Breast epithelium (tissue), 3 donors: Measurements from ENCODE around the gene AFAP1.

Source experiments
- POLR2A ChIP-seq: fragments of 450-650 bp; IDR thresholded peaks from one replicate; pipeline ENCODE4 v1.6.1; 2016; ENCODE audit warnings: antibody characterized with exemption, mild to moderate bottlenecking, moderate library complexity
- TF ChIP-seq, protein P1 (sequence below), 3 donors: fragments of 450-650 bp; IDR thresholded peaks; one replicate each; pipeline ENCODE4 v1.5.1; 2016 to 2017; ENCODE audit warnings: antibody characterized with exemption in 3 of 3, mild to moderate bottlenecking in 3 of 3, moderate library complexity in 3 of 3

DNA sequence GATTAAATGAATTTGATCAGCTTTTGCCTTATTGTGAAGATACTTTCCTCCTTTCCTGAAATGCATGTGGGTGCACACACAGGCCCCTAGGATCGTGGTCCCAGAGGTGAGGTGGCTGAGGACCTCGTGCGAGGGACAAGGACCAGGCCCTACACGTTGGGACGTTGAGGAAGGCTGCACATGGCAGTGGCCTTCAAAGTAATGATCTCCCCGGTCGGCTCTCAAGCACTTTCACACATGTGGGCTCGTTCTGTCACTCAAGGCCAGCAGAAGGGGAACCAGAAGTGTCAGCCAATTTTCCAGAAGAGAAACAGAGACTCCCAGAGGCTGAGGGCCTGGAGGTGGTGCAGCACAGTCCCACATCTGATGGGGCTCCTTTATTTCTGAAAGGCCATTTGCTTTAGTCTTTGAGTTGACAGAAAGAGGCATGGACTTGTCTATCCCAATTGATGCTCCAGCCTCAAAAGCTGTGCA, 196.8 kb downstream of the AFAP1 start:
- TF ChIP-seq POLR2A = no peak
- TF ChIP-seq, protein P1, sequence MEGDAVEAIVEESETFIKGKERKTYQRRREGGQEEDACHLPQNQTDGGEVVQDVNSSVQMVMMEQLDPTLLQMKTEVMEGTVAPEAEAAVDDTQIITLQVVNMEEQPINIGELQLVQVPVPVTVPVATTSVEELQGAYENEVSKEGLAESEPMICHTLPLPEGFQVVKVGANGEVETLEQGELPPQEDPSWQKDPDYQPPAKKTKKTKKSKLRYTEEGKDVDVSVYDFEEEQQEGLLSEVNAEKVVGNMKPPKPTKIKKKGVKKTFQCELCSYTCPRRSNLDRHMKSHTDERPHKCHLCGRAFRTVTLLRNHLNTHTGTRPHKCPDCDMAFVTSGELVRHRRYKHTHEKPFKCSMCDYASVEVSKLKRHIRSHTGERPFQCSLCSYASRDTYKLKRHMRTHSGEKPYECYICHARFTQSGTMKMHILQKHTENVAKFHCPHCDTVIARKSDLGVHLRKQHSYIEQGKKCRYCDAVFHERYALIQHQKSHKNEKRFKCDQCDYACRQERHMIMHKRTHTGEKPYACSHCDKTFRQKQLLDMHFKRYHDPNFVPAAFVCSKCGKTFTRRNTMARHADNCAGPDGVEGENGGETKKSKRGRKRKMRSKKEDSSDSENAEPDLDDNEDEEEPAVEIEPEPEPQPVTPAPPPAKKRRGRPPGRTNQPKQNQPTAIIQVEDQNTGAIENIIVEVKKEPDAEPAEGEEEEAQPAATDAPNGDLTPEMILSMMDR (IDR thresholded peaks at IDR 0.05) = no peak
